Liver (tissue), 9 donors: ENCODE data around the gene TJP2. TPM values are rescaled to one million over a fixed set of nuclear protein-coding genes. Genes with fewer than 3 reads are reported as not detected.

Experiments used
- DNase-seq: peaks from one replicate; pipeline ENCODE4 v3.0.0-alpha.2; 2017; ENCODE audit warnings: low spot score
- H3K27ac ChIP-seq, 2 donors: one replicate each; pipeline ENCODE4 v1.7.0; 2013; ENCODE audit warnings: inconsistent platforms in 2 of 2, low read length in 2 of 2, control low read depth in 1 of 2, low read depth in 1 of 2, mild to moderate bottlenecking in 1 of 2
- H3K27me3 ChIP-seq, 4 donors: one replicate each; pipeline versions ENCODE4 v1.6.1 to v1.7.0; 2013; ENCODE audit warnings: low read length in 3 of 4, inconsistent platforms in 1 of 4, mild to moderate bottlenecking in 1 of 4, moderate library complexity in 1 of 4; ENCODE audit not compliant: control insufficient read depth in 4 of 4, insufficient read depth in 4 of 4
- H3K36me3 ChIP-seq, 4 donors: one replicate each; pipeline versions ENCODE4 v1.6.1 to v1.7.0; 2013; ENCODE audit warnings: low read length in 3 of 4, mild to moderate bottlenecking in 3 of 4, low read depth in 1 of 4, moderate library complexity in 1 of 4; ENCODE audit not compliant: control insufficient read depth in 4 of 4, insufficient read depth in 3 of 4
- H3K4me1 ChIP-seq, 4 donors: one replicate each; pipeline versions ENCODE4 v1.6.1 to v1.7.0; 2013; ENCODE audit warnings: low read length in 3 of 4, mild to moderate bottlenecking in 3 of 4, moderate library complexity in 1 of 4; ENCODE audit not compliant: control insufficient read depth in 4 of 4, insufficient read depth in 4 of 4
- H3K4me3 ChIP-seq, 3 donors: one replicate each; pipeline versions ENCODE4 v1.6.1 to v1.7.0; 2013; ENCODE audit warnings: low read length in 3 of 3, control low read depth in 1 of 3, low read depth in 1 of 3, mild to moderate bottlenecking in 1 of 3
- H3K9ac ChIP-seq, 2 donors: one replicate each; pipeline ENCODE4 v1.7.0; 2013; ENCODE audit warnings: low read length in 2 of 2, mild to moderate bottlenecking in 2 of 2, moderate library complexity in 2 of 2, control low read depth in 1 of 2, low read depth in 1 of 2
- H3K9me3 ChIP-seq, 4 donors: one replicate each; pipeline versions ENCODE4 v1.6.1 to v1.7.0; 2013; ENCODE audit warnings: low read length in 3 of 4; ENCODE audit not compliant: control insufficient read depth in 4 of 4
- EGR1 ChIP-seq, 2 donors: IDR thresholded peaks; 2 replicates each; pipeline ENCODE4 v1.6.1; 2016 to 2018; ENCODE audit warnings: antibody characterized with exemption in 2 of 2, low read depth in 2 of 2
- FOXA1 ChIP-seq: IDR thresholded peaks from 2 replicates; pipeline ENCODE4 v1.6.1; 2016; ENCODE audit warnings: antibody characterized with exemption
- FOXA2 ChIP-seq: IDR thresholded peaks from 2 replicates; pipeline ENCODE4 v1.6.1; 2016; ENCODE audit warnings: antibody characterized with exemption
- GABPA ChIP-seq, 2 donors: IDR thresholded peaks in 1 of 2; conservative IDR thresholded peaks in 1 of 2; 2 replicates each; pipeline ENCODE4 v1.6.1; 2016; ENCODE audit warnings: antibody characterized with exemption in 2 of 2, mild to moderate bottlenecking in 1 of 2, moderate library complexity in 1 of 2
- HNF4A ChIP-seq, 2 donors: conservative IDR thresholded peaks; 2 replicates each; pipeline ENCODE4 v1.6.1; 2016; ENCODE audit warnings: antibody characterized with exemption in 2 of 2, mild to moderate bottlenecking in 2 of 2
- HNF4G ChIP-seq: IDR thresholded peaks from 2 replicates; pipeline ENCODE4 v1.6.1; 2016; ENCODE audit warnings: antibody characterized with exemption
- NR2F2 ChIP-seq: IDR thresholded peaks from 2 replicates; pipeline ENCODE4 v1.6.1; 2016; ENCODE audit warnings: antibody characterized with exemption
- RAD21 ChIP-seq, 2 donors: IDR thresholded peaks; 2 replicates each; pipeline ENCODE4 v1.6.1; 2016; ENCODE audit warnings: antibody characterized with exemption in 2 of 2, mild to moderate bottlenecking in 2 of 2
- RXRA ChIP-seq, 2 donors: IDR thresholded peaks; 2 replicates each; pipeline ENCODE4 v1.6.1; 2017 to 2018; ENCODE audit warnings: antibody characterized with exemption in 2 of 2, mild to moderate bottlenecking in 1 of 2
- TAF1 ChIP-seq: conservative IDR thresholded peaks from 2 replicates; pipeline ENCODE4 v1.6.1; 2016; ENCODE audit warnings: antibody characterized with exemption, mild to moderate bottlenecking
- YY1 ChIP-seq: IDR thresholded peaks from 2 replicates; pipeline ENCODE4 v1.6.1; 2016; ENCODE audit warnings: antibody characterized with exemption, mild to moderate bottlenecking
- WGBS: extraction: QIAGEN DNeasy Blood & Tissue Kit; methylation state at CpG from one replicate; pipeline ENCODE4 v1.1.7; 2013; 5-methylcytosine and 5-hydroxymethylcytosine counted together
- polyA plus RNA-seq, 2 donors: library from polyadenylated mRNA; stranded (reverse) in 1 of 2; unstranded in 1 of 2; fragments of 200-250 nt in 1 of 2; fragments of >200 nt in 1 of 2; fragmentation: Nextera tagmentation in 1 of 2; extraction: Ambion mirVana in 1 of 2; gene quantifications; one replicate each; pipeline versions ENCODE4 v1.2.1 to v1.2.3, GENCODE V29; 2013 to 2015
- total RNA-seq, 2 donors: library from RNA; depleted of rRNA; stranded (reverse); fragments of >200 nt; gene quantifications; one replicate each; pipeline ENCODE4 v1.2.3, GENCODE V29; 2014
- TF ChIP-seq, protein P1 (sequence below): IDR thresholded peaks from 2 replicates; pipeline ENCODE4 v1.6.1; 2016; ENCODE audit warnings: antibody characterized with exemption
- TF ChIP-seq, protein P2 (sequence below): IDR thresholded peaks from 2 replicates; pipeline ENCODE4 v1.6.1; 2016; ENCODE audit warnings: antibody characterized with exemption, mild to moderate bottlenecking
- TF ChIP-seq, protein P3 (sequence below): IDR thresholded peaks from 2 replicates; pipeline ENCODE4 v1.6.1; 2016; ENCODE audit warnings: antibody characterized with exemption
- TF ChIP-seq, protein P4 (sequence below): fragments of 150-350 bp; IDR thresholded peaks from 2 replicates; pipeline ENCODE4 v1.5.1; 2017; ENCODE audit warnings: improper control_type of control experiment, low read depth, low read length; ENCODE audit not compliant: missing input control
- donor health status: healthy.
- donor health status: healthy.
- donor health status: healthy.
- donor health status: healthy.
- donor health status: healthy.

TJP2 gene
- total and polyA plus RNA-seq, 4 donors, result 23.2 to 74.0 (median 32.6) TPM

DNA sequence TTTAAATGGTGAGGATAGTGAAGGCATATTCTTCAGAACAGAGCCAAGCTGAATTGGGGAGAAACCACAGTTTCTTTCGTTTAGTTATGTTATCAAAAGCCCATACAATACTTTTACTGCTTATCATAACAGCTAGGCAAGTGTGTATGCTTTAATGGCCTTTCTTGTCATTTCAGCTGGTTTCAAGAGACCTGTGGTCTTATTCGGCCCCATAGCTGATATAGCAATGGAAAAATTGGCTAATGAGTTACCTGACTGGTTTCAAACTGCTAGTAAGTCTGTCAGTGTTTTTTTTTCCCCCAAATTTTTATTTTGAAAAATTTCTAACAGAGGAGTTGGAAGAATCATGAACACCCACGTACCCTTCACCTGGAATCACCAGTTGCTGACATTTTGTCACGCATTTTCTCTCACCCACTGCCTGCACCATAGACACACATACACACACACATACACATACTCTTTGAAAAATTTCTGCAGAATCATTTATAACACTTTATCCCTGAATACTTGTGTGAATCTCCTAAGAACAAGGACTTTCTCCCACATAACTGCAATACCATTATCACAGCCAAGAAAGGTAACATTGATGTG, 63.7 kb downstream of the TJP2 start (continued):
- no peak for TF ChIP-seq RXRA (IDR thresholded peaks at IDR 0.05)

DNA sequence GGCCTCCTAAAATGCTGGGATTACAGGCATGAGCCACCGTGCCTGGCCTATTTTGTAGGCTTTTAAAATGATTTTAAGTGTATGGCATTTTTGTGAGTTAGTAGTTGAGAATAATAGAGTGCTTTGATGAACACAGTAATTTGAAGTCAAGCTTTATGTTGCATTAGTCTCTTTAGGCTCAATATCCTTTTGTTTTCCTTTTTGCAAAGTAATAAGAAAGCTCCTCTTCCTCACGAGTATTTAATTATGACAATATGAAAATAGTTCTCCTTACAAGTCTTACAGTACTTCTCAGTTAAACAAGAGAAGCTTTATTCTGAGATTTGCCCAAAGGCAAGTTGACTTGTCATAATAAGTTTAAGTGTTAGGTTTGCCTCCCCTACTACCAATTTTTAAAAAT, 69.0 kb downstream of the TJP2 start:
- WGBS, result 95% methylated on average over 2 of the region's 2 CpGs
- H3K9ac ChIP-seq, result no peak overlapping the region
- peaks cover 6 to 88% (median 58%) of the 10 kb centered on the region in 4 donors for H3K36me3 ChIP-seq

DNA sequence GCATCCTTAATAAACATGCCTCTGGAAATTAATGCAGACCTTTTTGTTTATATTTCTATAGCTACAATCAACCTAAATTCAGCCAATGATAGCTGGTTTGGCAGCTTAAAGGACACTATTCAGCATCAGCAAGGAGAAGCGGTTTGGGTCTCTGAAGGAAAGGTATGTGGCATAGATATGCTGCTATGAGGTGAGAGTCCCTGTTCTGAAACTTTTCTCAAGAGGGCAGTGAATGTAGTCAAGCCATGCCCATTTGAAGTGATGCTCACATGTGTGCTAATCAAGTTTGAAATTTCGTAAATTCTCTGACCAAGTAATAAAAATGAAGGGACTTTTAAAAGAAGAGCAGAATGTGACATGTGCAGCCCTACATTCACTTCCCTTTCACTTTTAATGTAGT, 72.6 kb downstream of the TJP2 start:
- peaks cover 2 to 83% (median 60%) of the 10 kb centered on the region in 4 donors for H3K36me3 ChIP-seq
- no peaks in the 10 kb centered on the region for H3K9me3 ChIP-seq
- no peak overlapping the region for H3K27ac ChIP-seq
- no peaks in the 10 kb centered on the region for H3K4me1 ChIP-seq
- 96% methylated on average over 2 of the region's 2 CpGs for WGBS
- H3K4me3 ChIP-seq, result no peak overlapping the region
- DNase-seq, result no peak
- no peaks in the 10 kb centered on the region for H3K27me3 ChIP-seq
- no peak overlapping the region for H3K9ac ChIP-seq
- TF ChIP-seq, protein P1, sequence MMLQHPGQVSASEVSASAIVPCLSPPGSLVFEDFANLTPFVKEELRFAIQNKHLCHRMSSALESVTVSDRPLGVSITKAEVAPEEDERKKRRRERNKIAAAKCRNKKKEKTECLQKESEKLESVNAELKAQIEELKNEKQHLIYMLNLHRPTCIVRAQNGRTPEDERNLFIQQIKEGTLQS, result no peak
- no peak for TF ChIP-seq FOXA2
- TF ChIP-seq NR2F2, result no peak
- no peak for TF ChIP-seq YY1
- no peak for TF ChIP-seq HNF4A (conservative IDR thresholded peaks at IDR 0.05)
- no peak for TF ChIP-seq EGR1 (IDR thresholded peaks at IDR 0.05; ENCODE audit: low read depth in 2 of 2)
- TF ChIP-seq, protein P2, sequence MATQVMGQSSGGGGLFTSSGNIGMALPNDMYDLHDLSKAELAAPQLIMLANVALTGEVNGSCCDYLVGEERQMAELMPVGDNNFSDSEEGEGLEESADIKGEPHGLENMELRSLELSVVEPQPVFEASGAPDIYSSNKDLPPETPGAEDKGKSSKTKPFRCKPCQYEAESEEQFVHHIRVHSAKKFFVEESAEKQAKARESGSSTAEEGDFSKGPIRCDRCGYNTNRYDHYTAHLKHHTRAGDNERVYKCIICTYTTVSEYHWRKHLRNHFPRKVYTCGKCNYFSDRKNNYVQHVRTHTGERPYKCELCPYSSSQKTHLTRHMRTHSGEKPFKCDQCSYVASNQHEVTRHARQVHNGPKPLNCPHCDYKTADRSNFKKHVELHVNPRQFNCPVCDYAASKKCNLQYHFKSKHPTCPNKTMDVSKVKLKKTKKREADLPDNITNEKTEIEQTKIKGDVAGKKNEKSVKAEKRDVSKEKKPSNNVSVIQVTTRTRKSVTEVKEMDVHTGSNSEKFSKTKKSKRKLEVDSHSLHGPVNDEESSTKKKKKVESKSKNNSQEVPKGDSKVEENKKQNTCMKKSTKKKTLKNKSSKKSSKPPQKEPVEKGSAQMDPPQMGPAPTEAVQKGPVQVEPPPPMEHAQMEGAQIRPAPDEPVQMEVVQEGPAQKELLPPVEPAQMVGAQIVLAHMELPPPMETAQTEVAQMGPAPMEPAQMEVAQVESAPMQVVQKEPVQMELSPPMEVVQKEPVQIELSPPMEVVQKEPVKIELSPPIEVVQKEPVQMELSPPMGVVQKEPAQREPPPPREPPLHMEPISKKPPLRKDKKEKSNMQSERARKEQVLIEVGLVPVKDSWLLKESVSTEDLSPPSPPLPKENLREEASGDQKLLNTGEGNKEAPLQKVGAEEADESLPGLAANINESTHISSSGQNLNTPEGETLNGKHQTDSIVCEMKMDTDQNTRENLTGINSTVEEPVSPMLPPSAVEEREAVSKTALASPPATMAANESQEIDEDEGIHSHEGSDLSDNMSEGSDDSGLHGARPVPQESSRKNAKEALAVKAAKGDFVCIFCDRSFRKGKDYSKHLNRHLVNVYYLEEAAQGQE, result no peak
- TF ChIP-seq FOXA1, result no peak
- TF ChIP-seq TAF1, result no peak
- TF ChIP-seq RAD21 (IDR thresholded peaks at IDR 0.05), result no peak
- TF ChIP-seq, protein P3, sequence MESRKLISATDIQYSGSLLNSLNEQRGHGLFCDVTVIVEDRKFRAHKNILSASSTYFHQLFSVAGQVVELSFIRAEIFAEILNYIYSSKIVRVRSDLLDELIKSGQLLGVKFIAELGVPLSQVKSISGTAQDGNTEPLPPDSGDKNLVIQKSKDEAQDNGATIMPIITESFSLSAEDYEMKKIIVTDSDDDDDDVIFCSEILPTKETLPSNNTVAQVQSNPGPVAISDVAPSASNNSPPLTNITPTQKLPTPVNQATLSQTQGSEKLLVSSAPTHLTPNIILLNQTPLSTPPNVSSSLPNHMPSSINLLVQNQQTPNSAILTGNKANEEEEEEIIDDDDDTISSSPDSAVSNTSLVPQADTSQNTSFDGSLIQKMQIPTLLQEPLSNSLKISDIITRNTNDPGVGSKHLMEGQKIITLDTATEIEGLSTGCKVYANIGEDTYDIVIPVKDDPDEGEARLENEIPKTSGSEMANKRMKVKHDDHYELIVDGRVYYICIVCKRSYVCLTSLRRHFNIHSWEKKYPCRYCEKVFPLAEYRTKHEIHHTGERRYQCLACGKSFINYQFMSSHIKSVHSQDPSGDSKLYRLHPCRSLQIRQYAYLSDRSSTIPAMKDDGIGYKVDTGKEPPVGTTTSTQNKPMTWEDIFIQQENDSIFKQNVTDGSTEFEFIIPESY, result no peak
- TF ChIP-seq HNF4G, result no peak
- no peak for TF ChIP-seq GABPA (IDR thresholded peaks at IDR 0.05 in 1 of 2, conservative IDR thresholded peaks at IDR 0.05 in 1 of 2)

More for the DNA sequence above, 69.0 kb downstream of the TJP2 start:
- H3K4me3 ChIP-seq, result no peak overlapping the region
- no peaks in the 10 kb centered on the region for H3K4me1 ChIP-seq
- H3K27ac ChIP-seq, result no peak overlapping the region
- TF ChIP-seq RAD21 (IDR thresholded peaks at IDR 0.05) (no peak), FOXA1 (no peak), GABPA (IDR thresholded peaks at IDR 0.05 in 1 of 2, conservative IDR thresholded peaks at IDR 0.05 in 1 of 2) (no peak), HNF4A (conservative IDR thresholded peaks at IDR 0.05) (no peak), FOXA2 (no peak), TAF1 (no peak), RXRA (IDR thresholded peaks at IDR 0.05) (no peak)
- TF ChIP-seq, protein P4, sequence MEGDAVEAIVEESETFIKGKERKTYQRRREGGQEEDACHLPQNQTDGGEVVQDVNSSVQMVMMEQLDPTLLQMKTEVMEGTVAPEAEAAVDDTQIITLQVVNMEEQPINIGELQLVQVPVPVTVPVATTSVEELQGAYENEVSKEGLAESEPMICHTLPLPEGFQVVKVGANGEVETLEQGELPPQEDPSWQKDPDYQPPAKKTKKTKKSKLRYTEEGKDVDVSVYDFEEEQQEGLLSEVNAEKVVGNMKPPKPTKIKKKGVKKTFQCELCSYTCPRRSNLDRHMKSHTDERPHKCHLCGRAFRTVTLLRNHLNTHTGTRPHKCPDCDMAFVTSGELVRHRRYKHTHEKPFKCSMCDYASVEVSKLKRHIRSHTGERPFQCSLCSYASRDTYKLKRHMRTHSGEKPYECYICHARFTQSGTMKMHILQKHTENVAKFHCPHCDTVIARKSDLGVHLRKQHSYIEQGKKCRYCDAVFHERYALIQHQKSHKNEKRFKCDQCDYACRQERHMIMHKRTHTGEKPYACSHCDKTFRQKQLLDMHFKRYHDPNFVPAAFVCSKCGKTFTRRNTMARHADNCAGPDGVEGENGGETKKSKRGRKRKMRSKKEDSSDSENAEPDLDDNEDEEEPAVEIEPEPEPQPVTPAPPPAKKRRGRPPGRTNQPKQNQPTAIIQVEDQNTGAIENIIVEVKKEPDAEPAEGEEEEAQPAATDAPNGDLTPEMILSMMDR, result no peak
- TF ChIP-seq, protein P1, result no peak
- TF ChIP-seq, protein P3, result no peak
- H3K9me3 ChIP-seq, result no peaks in the 10 kb centered on the region
- no peaks in the 10 kb centered on the region for H3K27me3 ChIP-seq
- DNase-seq, result no peak
